ENCODE data around the gene NRAP.
"Not testable (repeated sequence)": the region's sequence is repeated elsewhere in the genome, so short reads cannot be mapped to it uniquely, and the experiment has no call there.

The NRAP gene

DNA sequence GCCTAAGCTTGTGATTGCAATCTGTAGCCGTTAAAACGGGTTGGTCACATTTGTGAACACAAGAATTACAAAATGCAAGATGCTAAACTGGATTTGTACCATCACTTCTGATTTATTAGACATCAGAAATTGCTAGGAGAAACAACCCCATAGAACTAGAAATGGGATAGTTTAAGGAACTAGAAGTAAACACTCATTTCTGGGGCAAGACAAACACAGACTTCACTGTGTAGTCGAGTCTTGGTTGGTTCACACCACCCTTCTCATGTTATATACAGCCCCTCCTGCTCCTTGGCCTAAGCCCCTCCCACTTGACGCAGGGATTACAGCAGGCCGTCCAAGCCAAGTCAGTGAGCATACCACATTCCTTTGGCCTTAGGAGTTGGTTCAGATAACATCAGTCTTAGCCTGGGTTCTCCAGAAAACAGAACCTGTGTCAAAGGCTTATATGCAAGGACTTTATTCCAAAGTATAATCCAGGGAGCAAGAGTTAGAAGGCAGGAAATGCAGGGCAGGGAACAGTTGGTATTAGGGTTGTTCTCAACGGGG, 2.0 kb upstream of the NRAP start:
- Histone ChIP-seq H3K4me3 (ENCODE audit: low read length) (no peak overlapping the region), H2AFZ (ENCODE audit: low read depth, low read length) (no peak overlapping the region), H3K4me1 (ENCODE audit: insufficient read depth, low read length) (no peaks in the 10 kb centered on the region), H3K9me3 (ENCODE audit: low read length) (peaks cover 3% of the 10 kb centered on the region), H3K36me3 (ENCODE audit: insufficient read depth, low read length) (no peaks in the 10 kb centered on the region), H3K27me3 (ENCODE audit: insufficient read depth, low read length) (peaks cover 3% of the 10 kb centered on the region)

GRCh38 chr10:113665352-113665751, 1.5 kb upstream of the NRAP start:
- Histone ChIP-seq H3K27me3 (ENCODE audit: insufficient read depth, low read length) (peaks cover 3% of the 10 kb centered on the region), H2AFZ (ENCODE audit: low read depth, low read length) (no peak overlapping the region), H3K36me3 (ENCODE audit: insufficient read depth, low read length) (no peaks in the 10 kb centered on the region), H3K9me3 (ENCODE audit: low read length) (no peaks in the 10 kb centered on the region), H3K4me3 (ENCODE audit: low read length) (no peak overlapping the region), H3K4me1 (ENCODE audit: insufficient read depth, low read length) (no peaks in the 10 kb centered on the region)

DNA sequence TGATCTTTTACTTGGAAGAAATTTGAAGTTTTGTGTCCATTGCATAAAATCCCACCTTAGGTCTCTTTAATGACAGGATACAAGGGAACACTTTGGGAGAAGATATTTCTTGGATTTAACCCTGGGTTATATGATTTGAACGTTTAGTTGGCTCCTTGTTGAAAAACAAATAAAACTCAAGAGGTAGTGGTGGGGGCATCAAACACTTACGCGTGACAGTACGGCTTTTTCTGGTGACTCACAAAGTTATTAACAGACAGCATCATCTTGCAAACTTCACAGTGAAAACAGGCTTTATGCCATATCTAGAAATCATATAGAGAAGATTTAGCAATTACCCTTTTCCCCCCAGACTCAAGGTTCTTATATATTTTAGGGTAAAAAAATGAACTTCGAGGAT, 699 bp downstream of the NRAP start:
- Histone ChIP-seq H3K4me3 (ENCODE audit: low read length) (no peak overlapping the region), H3K27me3 (ENCODE audit: insufficient read depth, low read length) (peaks cover 3% of the 10 kb centered on the region), H3K9me3 (ENCODE audit: low read length) (no peaks in the 10 kb centered on the region), H3K36me3 (ENCODE audit: insufficient read depth, low read length) (no peaks in the 10 kb centered on the region), H2AFZ (ENCODE audit: low read depth, low read length) (no peak overlapping the region), H3K4me1 (ENCODE audit: insufficient read depth, low read length) (no peaks in the 10 kb centered on the region)

DNA sequence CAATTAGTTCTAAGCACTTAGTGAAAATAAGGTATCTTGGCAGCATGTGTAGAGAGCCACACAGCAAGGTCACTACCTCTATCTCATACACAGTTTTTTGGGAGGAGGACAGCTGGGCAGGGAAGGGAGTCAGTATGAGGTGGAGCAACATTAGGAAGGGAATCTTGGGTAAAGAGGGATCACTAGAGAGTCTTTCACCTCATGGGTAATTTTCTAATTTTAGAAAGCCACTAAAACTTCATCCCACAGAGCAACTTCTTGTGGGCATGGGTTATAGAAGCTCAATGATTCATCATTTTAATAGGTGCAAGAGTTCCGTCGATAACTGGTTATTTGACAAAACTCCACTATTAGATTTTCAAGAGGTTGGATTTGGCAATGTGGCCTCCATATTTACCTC, 2.5 kb downstream of the NRAP start:
- no peaks in the 10 kb centered on the region for H3K4me1 ChIP-seq (ENCODE audit: insufficient read depth, low read length)
- no peaks in the 10 kb centered on the region for H3K9me3 ChIP-seq (ENCODE audit: low read length)
- H3K27me3 ChIP-seq (ENCODE audit: insufficient read depth, low read length): peaks cover 3% of the 10 kb centered on the region
- H3K4me3 ChIP-seq (ENCODE audit: low read length): no peak overlapping the region
- H3K36me3 ChIP-seq (ENCODE audit: insufficient read depth, low read length): no peaks in the 10 kb centered on the region
- no peak overlapping the region for H2AFZ ChIP-seq (ENCODE audit: low read depth, low read length)

DNA sequence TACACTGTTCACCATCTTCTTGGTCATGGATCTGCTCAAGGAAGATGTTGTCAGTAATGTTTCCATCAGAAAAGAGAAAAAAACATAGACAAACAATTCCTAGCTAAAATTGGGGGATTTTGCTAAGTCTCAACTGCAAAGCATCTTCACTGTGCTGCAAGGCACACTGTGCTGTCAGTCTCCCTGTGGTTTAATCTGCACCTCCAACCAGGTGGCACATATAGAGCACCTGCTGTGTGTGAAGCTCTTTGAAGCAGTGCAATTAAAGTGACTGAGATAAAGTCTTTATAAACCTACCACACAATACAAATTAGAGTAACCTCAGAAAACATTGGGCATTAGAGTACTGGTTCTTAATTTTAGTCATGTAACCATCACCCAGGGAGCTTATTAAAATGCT, 6.3 kb downstream of the NRAP start:
- H3K9me3 ChIP-seq (ENCODE audit: low read length): no peaks in the 10 kb centered on the region
- no peak overlapping the region for H2AFZ ChIP-seq (ENCODE audit: low read depth, low read length)
- peaks cover 8% of the 10 kb centered on the region for H3K27me3 ChIP-seq (ENCODE audit: insufficient read depth, low read length)
- H3K36me3 ChIP-seq (ENCODE audit: insufficient read depth, low read length): no peaks in the 10 kb centered on the region
- no peaks in the 10 kb centered on the region for H3K4me1 ChIP-seq (ENCODE audit: insufficient read depth, low read length)
- H3K4me3 ChIP-seq (ENCODE audit: low read length): no peak overlapping the region

DNA sequence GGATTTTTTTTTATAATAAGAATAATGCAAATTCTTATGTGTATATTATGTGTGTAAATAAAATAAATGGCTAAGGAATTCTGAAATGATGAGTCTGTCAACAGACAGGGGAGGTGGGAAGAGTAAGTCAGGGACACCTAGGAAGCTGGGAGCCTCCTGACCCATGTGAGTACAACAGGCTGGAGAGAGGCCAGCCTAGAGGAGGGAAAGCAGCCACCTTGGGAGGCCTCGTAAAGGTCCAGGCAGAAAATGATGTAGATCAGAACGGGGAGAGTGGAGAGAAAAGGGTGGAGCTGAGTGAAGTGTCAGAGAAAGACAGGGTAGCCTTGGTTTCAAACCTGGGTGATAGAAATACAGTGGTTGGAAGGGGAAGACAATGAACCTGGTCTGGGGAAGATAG, 6.9 kb downstream of the NRAP start:
- no peaks in the 10 kb centered on the region for H3K4me1 ChIP-seq (ENCODE audit: insufficient read depth, low read length)

GRCh38 chr10:113652456-113652855, 11.4 kb downstream of the NRAP start:
- not testable (repeated sequence) for H3K4me1 ChIP-seq (ENCODE audit: insufficient read depth, low read length); H2AFZ ChIP-seq (ENCODE audit: low read depth, low read length); H3K36me3 ChIP-seq (ENCODE audit: insufficient read depth, low read length); H3K9me3 ChIP-seq (ENCODE audit: low read length); H3K4me3 ChIP-seq (ENCODE audit: low read length); H3K27me3 ChIP-seq (ENCODE audit: insufficient read depth, low read length)

More for the DNA sequence above, 6.9 kb downstream of the NRAP start:
- H3K36me3 ChIP-seq (ENCODE audit: insufficient read depth, low read length): no peaks in the 10 kb centered on the region
- no peaks in the 10 kb centered on the region for H3K9me3 ChIP-seq (ENCODE audit: low read length)
- no peak overlapping the region for H2AFZ ChIP-seq (ENCODE audit: low read depth, low read length)
- peaks cover 8% of the 10 kb centered on the region for H3K27me3 ChIP-seq (ENCODE audit: insufficient read depth, low read length)
- no peak overlapping the region for H3K4me3 ChIP-seq (ENCODE audit: low read length)

- Histone ChIP-seq H3K9me3 (ENCODE audit: low read length) (no peaks in the 10 kb centered on the region), H3K27me3 (ENCODE audit: insufficient read depth, low read length) (peaks cover 5% of the 10 kb centered on the region), H3K36me3 (ENCODE audit: insufficient read depth, low read length) (no peaks in the 10 kb centered on the region), H2AFZ (ENCODE audit: low read depth, low read length) (no peak overlapping the region), H3K4me3 (ENCODE audit: low read length) (no peak overlapping the region), H3K4me1 (ENCODE audit: insufficient read depth, low read length) (no peaks in the 10 kb centered on the region)
Observed at GRCh38 chr10:113651898-113652297, 11.9 kb downstream of the NRAP start.

DNA sequence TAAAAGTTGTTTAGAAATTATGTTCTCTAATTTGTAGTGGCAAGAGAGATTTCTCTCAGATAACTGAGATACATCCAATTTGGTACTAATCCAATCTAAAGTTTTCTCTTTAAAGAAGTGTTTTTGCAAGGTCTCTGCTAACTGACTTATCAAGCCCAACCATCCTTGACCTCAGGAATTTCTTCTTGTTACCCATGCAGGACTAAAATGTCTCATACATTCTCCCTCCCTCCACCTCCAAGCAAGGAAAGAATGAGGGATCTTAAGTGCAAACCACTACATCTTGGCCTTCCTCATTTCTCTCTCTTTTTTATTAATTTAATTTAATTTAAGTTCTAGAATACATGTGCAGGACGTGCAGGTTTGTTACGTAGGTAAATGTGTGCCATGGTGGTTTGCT, 12.8 kb downstream of the NRAP start:
- Histone ChIP-seq H3K4me1 (ENCODE audit: insufficient read depth, low read length) (no peaks in the 10 kb centered on the region), H3K4me3 (ENCODE audit: low read length) (no peak overlapping the region), H3K9me3 (ENCODE audit: low read length) (no peaks in the 10 kb centered on the region), H3K27me3 (ENCODE audit: insufficient read depth, low read length) (peaks cover 5% of the 10 kb centered on the region), H3K36me3 (ENCODE audit: insufficient read depth, low read length) (no peaks in the 10 kb centered on the region), H2AFZ (ENCODE audit: low read depth, low read length) (no peak overlapping the region)

- no peak overlapping the region for H2AFZ ChIP-seq (ENCODE audit: low read depth, low read length)
- no peaks in the 10 kb centered on the region for H3K36me3 ChIP-seq (ENCODE audit: insufficient read depth, low read length)
- H3K27me3 ChIP-seq (ENCODE audit: insufficient read depth, low read length): peaks cover 5% of the 10 kb centered on the region
- H3K9me3 ChIP-seq (ENCODE audit: low read length): no peaks in the 10 kb centered on the region
- H3K4me1 ChIP-seq (ENCODE audit: insufficient read depth, low read length): no peaks in the 10 kb centered on the region
- H3K4me3 ChIP-seq (ENCODE audit: low read length): no peak overlapping the region
Observed at GRCh38 chr10:113650172-113650571, 13.7 kb downstream of the NRAP start.

DNA sequence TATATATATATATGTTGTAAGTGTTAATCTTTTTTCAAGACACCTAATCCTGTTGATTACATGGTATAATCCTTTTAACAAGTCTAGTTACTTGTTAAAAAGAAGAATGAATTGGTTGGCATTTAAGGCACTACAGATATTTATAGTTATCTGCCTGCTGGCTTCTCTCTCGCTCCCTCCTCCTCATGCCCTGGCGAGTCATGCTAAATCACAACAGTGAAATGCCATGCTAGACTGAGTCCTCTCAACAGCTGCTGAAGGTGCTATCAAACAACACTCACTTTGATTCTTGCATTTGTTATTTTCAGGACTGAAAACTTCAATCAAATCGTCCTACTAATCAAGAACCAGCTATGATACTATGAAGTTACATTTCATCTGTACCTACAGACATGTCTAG, 15.4 kb downstream of the NRAP start:
- peaks cover 2% of the 10 kb centered on the region for H3K4me1 ChIP-seq (ENCODE audit: insufficient read depth, low read length)
- peaks cover under 1% of the 10 kb centered on the region for H3K27me3 ChIP-seq (ENCODE audit: insufficient read depth, low read length)
- H3K9me3 ChIP-seq (ENCODE audit: low read length): no peaks in the 10 kb centered on the region
- H3K4me3 ChIP-seq (ENCODE audit: low read length): no peak overlapping the region
- H3K36me3 ChIP-seq (ENCODE audit: insufficient read depth, low read length): no peaks in the 10 kb centered on the region
- H2AFZ ChIP-seq (ENCODE audit: low read depth, low read length): no peak overlapping the region

- H3K36me3 ChIP-seq (ENCODE audit: insufficient read depth, low read length): no peaks in the 10 kb centered on the region
Observed at GRCh38 chr10:113647812-113648211, 16.0 kb downstream of the NRAP start.

DNA sequence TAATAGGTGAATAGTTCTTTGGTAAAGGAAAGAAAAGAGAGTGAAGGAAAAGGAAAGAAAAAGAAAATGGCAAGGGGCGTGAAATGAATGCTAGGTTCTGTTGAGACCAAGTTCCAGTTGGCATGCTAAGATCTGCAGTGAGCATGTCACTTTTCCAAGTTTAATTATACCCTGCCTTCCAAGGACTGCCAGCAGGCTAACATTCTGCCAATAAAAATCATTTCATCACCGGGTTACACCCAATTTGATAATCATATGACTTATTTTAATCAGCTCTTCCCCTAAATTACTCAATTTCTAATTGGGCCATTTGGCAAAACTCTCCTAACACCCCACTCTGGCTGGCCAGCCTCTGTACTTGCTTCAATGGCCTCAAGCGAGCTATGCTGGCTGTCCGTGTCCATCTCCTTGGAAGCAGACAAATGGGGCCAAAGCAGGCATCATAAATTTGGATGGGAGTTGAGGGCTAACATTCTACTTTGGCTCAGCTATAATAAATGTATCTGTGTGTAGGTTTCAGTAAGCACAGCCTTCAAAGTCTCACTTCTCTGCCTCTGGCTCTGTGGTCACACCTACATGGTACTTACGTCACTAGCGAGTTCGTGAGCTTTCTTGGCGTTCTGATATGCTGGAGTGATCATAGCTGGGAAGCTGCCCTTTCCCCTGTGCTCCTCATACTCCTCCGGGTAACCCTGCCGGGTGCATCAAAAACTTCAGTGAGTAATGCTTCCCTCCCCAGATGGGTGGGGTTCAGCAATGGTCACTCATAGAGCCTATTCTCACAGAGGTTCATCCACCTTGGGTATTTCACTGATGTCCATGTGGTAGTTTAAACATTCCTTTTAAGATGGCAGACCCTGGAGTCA, 17.3 kb downstream of the NRAP start:
- no peaks in the 10 kb centered on the region for H3K36me3 ChIP-seq (ENCODE audit: insufficient read depth, low read length)
- H3K27me3 ChIP-seq (ENCODE audit: insufficient read depth, low read length): no peaks in the 10 kb centered on the region
- H2AFZ ChIP-seq (ENCODE audit: low read depth, low read length): no peak overlapping the region
- peaks cover 2% of the 10 kb centered on the region for H3K4me1 ChIP-seq (ENCODE audit: insufficient read depth, low read length)
- no peaks in the 10 kb centered on the region for H3K9me3 ChIP-seq (ENCODE audit: low read length)
- H3K4me3 ChIP-seq (ENCODE audit: low read length): no peak overlapping the region

More at GRCh38 chr10:113647812-113648211, 16.0 kb downstream of the NRAP start:
- Histone ChIP-seq H3K9me3 (ENCODE audit: low read length) (no peaks in the 10 kb centered on the region), H3K4me3 (ENCODE audit: low read length) (no peak overlapping the region), H3K27me3 (ENCODE audit: insufficient read depth, low read length) (no peaks in the 10 kb centered on the region), H2AFZ (ENCODE audit: low read depth, low read length) (no peak overlapping the region), H3K4me1 (ENCODE audit: insufficient read depth, low read length) (peaks cover 2% of the 10 kb centered on the region)

All from neuron (in vitro differentiated cells).